ENCODE data around the gene AVEN.

Gene AVEN

GRCh38 chr15:33908406-33908805, 130.6 kb downstream of the AVEN start:
- DNase-seq: no peak

- DNase-seq: no peak
Observed at GRCh38 chr15:33907326-33907725, 131.7 kb downstream of the AVEN start.

GRCh38 chr15:33903661-33904060, 135.3 kb downstream of the AVEN start:
- no peak for DNase-seq

- DNase-seq: no peak
Observed at GRCh38 chr15:33902043-33902442, 137.0 kb downstream of the AVEN start.

- DNase-seq: no peak
Observed at GRCh38 chr15:33894193-33894592, 144.8 kb downstream of the AVEN start.

- DNase-seq: no peak
Observed at GRCh38 chr15:33888176-33888575, 150.8 kb downstream of the AVEN start.

GRCh38 chr15:33882921-33883320, 156.1 kb downstream of the AVEN start:
- DNase-seq: no peak

GRCh38 chr15:33874156-33874555, 164.8 kb downstream of the AVEN start:
- DNase-seq: no peak

- DNase-seq: no peak
Observed at GRCh38 chr15:33872416-33873106, 166.4 kb downstream of the AVEN start.

- no peak for DNase-seq
Observed at GRCh38 chr15:33871980-33872379, 167.0 kb downstream of the AVEN start.

- DNase-seq: no peak
Observed at GRCh38 chr15:33866101-33866737, 172.8 kb downstream of the AVEN start.

- no peak for DNase-seq
Observed at GRCh38 chr15:33865416-33865815, 173.6 kb downstream of the AVEN start.

- no peak for DNase-seq
Observed at GRCh38 chr15:33864360-33865075, 174.5 kb downstream of the AVEN start.

- no peak for DNase-seq
Observed at GRCh38 chr15:33860754-33861153, 178.2 kb downstream of the AVEN start.

- no peak for DNase-seq
Observed at GRCh38 chr15:33859992-33860545, 178.9 kb downstream of the AVEN start.

- DNase-seq: no peak
Observed at GRCh38 chr15:33858836-33859235, 180.2 kb downstream of the AVEN start.

GRCh38 chr15:33857726-33858125, 181.3 kb downstream of the AVEN start:
- no peak for DNase-seq

- DNase-seq: no peak
Observed at GRCh38 chr15:33852570-33852969, 186.4 kb downstream of the AVEN start.

- no peak for DNase-seq
Observed at GRCh38 chr15:33852094-33852493, 186.9 kb downstream of the AVEN start.

- no peak for DNase-seq
Observed at GRCh38 chr15:33851079-33851478, 187.9 kb downstream of the AVEN start.

GRCh38 chr15:33848011-33848410, 191.0 kb downstream of the AVEN start:
- DNase-seq: no peak

- no peak for DNase-seq
Observed at GRCh38 chr15:33846862-33847261, 192.1 kb downstream of the AVEN start.

- no peak for DNase-seq
Observed at GRCh38 chr15:33846142-33846541, 192.9 kb downstream of the AVEN start.

GRCh38 chr15:33844597-33844996, 194.4 kb downstream of the AVEN start:
- DNase-seq: no peak

Data from NCI-H526 (cell line).